HepG2 (cell line): ENCODE results near the gene MCC. TPM values are rescaled to one million over a fixed set of nuclear protein-coding genes. Genes with fewer than 3 reads are reported as not detected.

Source experiments
- CCAR2 ChIP-seq: fragments of 200-400 bp; formaldehyde crosslinking; optimal IDR thresholded peaks from 2 replicates; pipeline ENCODE3; 2018; ENCODE audit warnings: low read depth, mild to moderate bottlenecking, low read length, moderate library complexity
- DDIT3 ChIP-seq: sonication (generic); formaldehyde crosslinking; IDR thresholded peaks from 2 replicates; pipeline ENCODE4 v1.4.0; 2020; ENCODE audit warnings: mild to moderate bottlenecking, missing genetic modification reagents
- GABPB1 ChIP-seq: IDR thresholded peaks from 2 replicates; pipeline ENCODE4 v1.6.1; 2016; ENCODE audit warnings: mild to moderate bottlenecking, missing genetic modification reagents, moderate library complexity, missing compliant biosample characterization
- HBP1 ChIP-seq: IDR thresholded peaks from 2 replicates; pipeline ENCODE4 v1.6.1; 2016; ENCODE audit warnings: low read depth, control low read depth
- HMG20B ChIP-seq: conservative IDR thresholded peaks from 2 replicates; pipeline ENCODE4 v1.6.1; 2016; ENCODE audit warnings: missing genetic modification reagents, missing compliant biosample characterization
- KDM3A ChIP-seq: IDR thresholded peaks from 2 replicates; pipeline ENCODE4 v1.6.1; 2018; ENCODE audit warnings: low read depth, missing compliant biosample characterization
- NFYB ChIP-seq: sonication (generic); formaldehyde crosslinking; IDR thresholded peaks from 2 replicates; pipeline ENCODE4 v1.4.0; 2020; ENCODE audit warnings: missing genetic modification reagents
- NPAS2 ChIP-seq: sonication (generic); formaldehyde crosslinking; IDR thresholded peaks from 2 replicates; pipeline ENCODE4 v1.8.0; 2022; ENCODE audit warnings: mild to moderate bottlenecking, missing genetic modification reagents, borderline replicate concordance
- PAXIP1 ChIP-seq: sonication (generic); formaldehyde crosslinking; conservative IDR thresholded peaks from 2 replicates; pipeline ENCODE4 v1.4.0; 2020; ENCODE audit warnings: mild to moderate bottlenecking, missing genetic modification reagents, moderate library complexity
- PRMT3 ChIP-seq: sonication (generic); formaldehyde crosslinking; IDR thresholded peaks from 2 replicates; pipeline ENCODE4 v1.8.1; 2022; ENCODE audit warnings: low read depth, mild to moderate bottlenecking, moderate library complexity, missing genetic modification reagents, borderline replicate concordance
- RORA ChIP-seq: sonication (generic); formaldehyde crosslinking; IDR thresholded peaks from 2 replicates; pipeline ENCODE4 v1.5.0; 2020; ENCODE audit warnings: mild to moderate bottlenecking, missing genetic modification reagents, moderate library complexity
- SOX13 ChIP-seq, 3 experiments: fragments of 450-650 bp in 1 of 3; sonication (generic) in 1 of 3; formaldehyde crosslinking in 1 of 3; IDR thresholded peaks in 2 of 3; conservative IDR thresholded peaks in 1 of 3; 2 replicates each; pipeline versions ENCODE4 v1.5.0 to v1.6.1; 2016 to 2020; ENCODE audit warnings: antibody characterized with exemption in 1 of 3, mild to moderate bottlenecking in 1 of 3, missing compliant biosample characterization in 1 of 3, missing genetic modification reagents in 1 of 3, moderate library complexity in 1 of 3
- ZNF225 ChIP-seq: sonication (generic); formaldehyde crosslinking; IDR thresholded peaks from 2 replicates; pipeline ENCODE4 v1.4.0; 2020; ENCODE audit warnings: mild to moderate bottlenecking, missing genetic modification reagents
- ZNF333 ChIP-seq: sonication (generic); formaldehyde crosslinking; IDR thresholded peaks from 2 replicates; pipeline ENCODE4 v1.4.0; 2020; ENCODE audit warnings: mild to moderate bottlenecking, missing genetic modification reagents, borderline replicate concordance
- ZNF589 ChIP-seq: sonication (generic); formaldehyde crosslinking; conservative IDR thresholded peaks from 2 replicates; pipeline ENCODE4 v1.8.0; 2022; ENCODE audit warnings: mild to moderate bottlenecking, moderate library complexity, missing genetic modification reagents
- ZNF644 ChIP-seq: IDR thresholded peaks from 2 replicates; pipeline ENCODE4 v1.6.1; 2016; ENCODE audit warnings: low read depth
- ZNF878 ChIP-seq: sonication (generic); formaldehyde crosslinking; IDR thresholded peaks from 2 replicates; pipeline ENCODE4 v1.8.1; 2023; ENCODE audit warnings: mild to moderate bottlenecking, missing genetic modification reagents, moderate library complexity
- polyA plus RNA-seq, 8 experiments: library from polyadenylated mRNA; depleted of rRNA in 3 of 8; stranded (reverse) in 7 of 8; unstranded in 1 of 8; fragments of >200 nt; fragmentation: Illumina TruSeq in 4 of 8; extraction: Trizol in 4 of 8; gene quantifications; 2 replicates each; pipeline versions ENCODE4 v1.2.1 to v1.2.3, GENCODE V29; 2011 to 2016; ENCODE audit warnings: low read depth in 4 of 8, missing spikeins in 1 of 8, mixed read lengths in 1 of 8; ENCODE audit not compliant: insufficient read depth in 1 of 8
- total RNA-seq, 5 experiments: library from RNA; depleted of rRNA; stranded (reverse); fragments of >200 nt; fragmentation: Illumina TruSeq; extraction: Trizol; gene quantifications; 2 replicates each; pipeline ENCODE4 v1.2.3, GENCODE V29; 2016; ENCODE audit warnings: low read depth in 1 of 5
- TF ChIP-seq, protein P1 (sequence below), 2 experiments: sonication (generic) in 1 of 2; formaldehyde crosslinking in 1 of 2; IDR thresholded peaks; 2 replicates each; pipeline versions ENCODE4 v1.4.0 to v1.6.1; 2016 to 2020; ENCODE audit warnings: borderline replicate concordance in 1 of 2, low read depth in 1 of 2, mild to moderate bottlenecking in 1 of 2, missing genetic modification reagents in 1 of 2

MCC gene
- total and polyA plus RNA-seq, 2 of the 13 experiments (the other 11 are each of a cell fraction or from before 2014, with no cell fraction given), result 0.55 to 2.4 TPM

DNA sequence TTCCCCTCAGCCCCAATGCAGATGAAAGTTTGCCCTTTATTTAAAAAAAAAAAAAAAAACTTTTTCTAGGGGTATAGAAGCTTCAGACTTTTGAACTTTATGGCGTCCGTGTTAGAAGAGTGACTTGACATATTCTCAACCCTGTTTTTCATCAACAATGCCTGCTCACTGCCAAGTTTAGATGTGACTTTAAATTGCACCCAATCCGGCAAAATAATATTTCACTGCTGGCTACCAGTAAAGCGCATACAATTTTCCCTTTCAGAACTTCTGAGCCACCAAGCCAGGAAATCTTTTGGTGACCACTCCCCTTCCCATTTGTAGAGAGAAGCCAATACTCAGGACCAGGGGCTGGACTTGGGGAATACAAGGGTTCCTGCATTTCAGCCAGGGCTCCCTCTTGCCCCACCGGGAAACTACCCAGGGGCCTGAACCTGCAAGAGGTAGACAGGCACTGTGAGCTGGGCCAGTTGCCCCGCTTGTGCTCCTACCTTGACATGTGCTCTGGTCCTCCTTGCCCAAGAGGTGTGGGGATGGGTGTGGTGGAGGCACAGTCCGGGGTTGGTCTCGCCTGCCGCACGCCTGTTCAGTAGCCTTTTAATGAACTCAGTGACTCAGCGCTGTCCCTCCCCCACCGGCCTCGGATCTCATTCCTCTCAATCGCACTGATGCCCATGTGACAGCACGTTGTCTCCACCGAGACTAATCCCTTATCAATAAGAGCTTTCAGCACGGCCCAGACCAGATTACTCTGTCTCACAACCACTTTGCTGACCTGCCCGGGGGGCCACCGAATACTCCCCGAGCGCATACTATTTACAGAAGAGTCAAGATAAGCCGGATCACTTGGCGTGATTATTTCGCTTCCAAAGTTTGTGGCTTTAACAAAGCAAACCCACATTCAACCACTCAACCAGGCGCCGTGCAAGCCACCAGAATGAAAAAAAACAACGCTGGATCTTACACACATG, 285.2 kb downstream of the MCC start (continued):
- TF ChIP-seq, protein P1, sequence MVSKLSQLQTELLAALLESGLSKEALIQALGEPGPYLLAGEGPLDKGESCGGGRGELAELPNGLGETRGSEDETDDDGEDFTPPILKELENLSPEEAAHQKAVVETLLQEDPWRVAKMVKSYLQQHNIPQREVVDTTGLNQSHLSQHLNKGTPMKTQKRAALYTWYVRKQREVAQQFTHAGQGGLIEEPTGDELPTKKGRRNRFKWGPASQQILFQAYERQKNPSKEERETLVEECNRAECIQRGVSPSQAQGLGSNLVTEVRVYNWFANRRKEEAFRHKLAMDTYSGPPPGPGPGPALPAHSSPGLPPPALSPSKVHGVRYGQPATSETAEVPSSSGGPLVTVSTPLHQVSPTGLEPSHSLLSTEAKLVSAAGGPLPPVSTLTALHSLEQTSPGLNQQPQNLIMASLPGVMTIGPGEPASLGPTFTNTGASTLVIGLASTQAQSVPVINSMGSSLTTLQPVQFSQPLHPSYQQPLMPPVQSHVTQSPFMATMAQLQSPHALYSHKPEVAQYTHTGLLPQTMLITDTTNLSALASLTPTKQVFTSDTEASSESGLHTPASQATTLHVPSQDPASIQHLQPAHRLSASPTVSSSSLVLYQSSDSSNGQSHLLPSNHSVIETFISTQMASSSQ (IDR thresholded peaks at IDR 0.05; ENCODE audit: low read depth), result no peak
- TF ChIP-seq, protein P1 (CRISPR knock-in tag; IDR thresholded peaks at IDR 0.05; ENCODE audit: borderline replicate concordance), result no peak
- no peak for TF ChIP-seq NPAS2 (CRISPR knock-in tag)
- TF ChIP-seq ZNF878 (CRISPR knock-in tag), result no peak
- no peak for TF ChIP-seq PRMT3 (CRISPR knock-in tag)
- no peak for TF ChIP-seq GABPB1
- no peak for TF ChIP-seq ZNF225 (CRISPR knock-in tag)
- no peak for TF ChIP-seq ZNF333 (CRISPR knock-in tag)
- TF ChIP-seq SOX13 (IDR thresholded peaks at IDR 0.05), result no peak
- TF ChIP-seq SOX13 (CRISPR knock-in tag; conservative IDR thresholded peaks at IDR 0.05 in 1 of 2, IDR thresholded peaks at IDR 0.05 in 1 of 2), result no peak; a peak in 1 of 4 replicates
- no peak for TF ChIP-seq DDIT3 (CRISPR knock-in tag)
- TF ChIP-seq PAXIP1 (CRISPR knock-in tag), result no peak
- TF ChIP-seq CCAR2, result no peak
- no peak for TF ChIP-seq NFYB (CRISPR knock-in tag)
- no peak for TF ChIP-seq RORA (CRISPR knock-in tag)
- 0 out of 2 replicates have a peak, but pooled peaks have one; percentile 45 for TF ChIP-seq ZNF644 (CRISPR knock-in tag)
- no peak for TF ChIP-seq ZNF589 (CRISPR knock-in tag)
- no peak for TF ChIP-seq HBP1 (CRISPR knock-in tag)
- no peak for TF ChIP-seq HMG20B (CRISPR knock-in tag)
- TF ChIP-seq KDM3A (CRISPR knock-in tag), result no peak
